Neuronal stem cell (in vitro differentiated cells): Measurements from ENCODE around the gene TRPC6.

Source experiments
- DNase-seq: peaks from one replicate; pipeline ENCODE4 v3.0.0-alpha.2; 2013; ENCODE audit warnings: low spot score
- H2AFZ ChIP-seq: one replicate; pipeline ENCODE4 v1.6.1; 2013; ENCODE audit warnings: mild to moderate bottlenecking, low read length, inconsistent platforms
- H2AK5ac ChIP-seq: 2 replicates; pipeline ENCODE4 v1.6.1; 2013; ENCODE audit warnings: low read depth, mild to moderate bottlenecking, inconsistent platforms, low read length, moderate library complexity, mixed read lengths
- H2BK120ac ChIP-seq: 2 replicates; pipeline ENCODE4 v1.6.1; 2013; ENCODE audit warnings: low read depth, mild to moderate bottlenecking, inconsistent platforms, low read length, moderate library complexity, mixed read lengths
- H2BK12ac ChIP-seq: one replicate; pipeline ENCODE4 v1.6.1; 2013; ENCODE audit warnings: low read length, inconsistent platforms
- H2BK15ac ChIP-seq: 2 replicates; pipeline ENCODE4 v1.6.1; 2013; ENCODE audit warnings: mild to moderate bottlenecking, low read length, inconsistent platforms, mixed read lengths
- H2BK5ac ChIP-seq: one replicate; pipeline ENCODE4 v1.6.1; 2013; ENCODE audit warnings: inconsistent platforms, mild to moderate bottlenecking, low read length, moderate library complexity
- H3K14ac ChIP-seq: one replicate; pipeline ENCODE4 v1.6.1; 2013; ENCODE audit warnings: low read length, inconsistent platforms
- H3K18ac ChIP-seq: 2 replicates; pipeline ENCODE4 v1.6.1; 2013; ENCODE audit warnings: low read length, inconsistent platforms
- H3K23ac ChIP-seq: 2 replicates; pipeline ENCODE4 v1.6.1; 2013; ENCODE audit warnings: low read depth, mild to moderate bottlenecking, mixed read lengths, low read length, inconsistent platforms; ENCODE audit not compliant: poor library complexity
- H3K27ac ChIP-seq: replicated peaks from 3 replicates; pipeline ENCODE4 v1.5.1; 2013; ENCODE audit warnings: low read length, inconsistent platforms
- H3K27me3 ChIP-seq, 3 experiments: 2 replicates each; pipeline ENCODE4 v1.6.1; 2013; ENCODE audit warnings: low read length in 3 of 3, mild to moderate bottlenecking in 2 of 3, inconsistent platforms in 1 of 3, low read depth in 1 of 3, mixed read lengths in 1 of 3, moderate library complexity in 1 of 3; ENCODE audit not compliant: control insufficient read depth in 3 of 3, insufficient read depth in 3 of 3
- H3K36me3 ChIP-seq, 2 donors: replicated peaks in 1 of 2; 2 replicates each; pipeline ENCODE4 v1.6.1; 2013; ENCODE audit warnings: low read length in 2 of 2; ENCODE audit not compliant: control insufficient read depth in 2 of 2, insufficient read depth in 2 of 2
- H3K4ac ChIP-seq: 2 replicates; pipeline ENCODE4 v1.6.1; 2013; ENCODE audit warnings: inconsistent platforms, mild to moderate bottlenecking, low read length, moderate library complexity
- H3K4me1 ChIP-seq, 2 donors: 1 replicate in 1 of 2; 2 replicates in 1 of 2; pipeline ENCODE4 v1.6.1; 2013; ENCODE audit warnings: low read length in 2 of 2, low read depth in 1 of 2; ENCODE audit not compliant: control insufficient read depth in 2 of 2, insufficient read depth in 1 of 2
- H3K4me2 ChIP-seq: one replicate; pipeline ENCODE4 v1.6.1; 2013; ENCODE audit warnings: mild to moderate bottlenecking, low read length, inconsistent platforms; ENCODE audit not compliant: insufficient read depth, poor library complexity, severe bottlenecking
- H3K4me3 ChIP-seq, 2 donors: 2 replicates each; pipeline ENCODE4 v1.5.1; 2013; ENCODE audit warnings: low read length in 2 of 2, mild to moderate bottlenecking in 2 of 2, inconsistent platforms in 1 of 2, moderate library complexity in 1 of 2
- H3K79me1 ChIP-seq: one replicate; pipeline ENCODE4 v1.6.1; 2013; ENCODE audit warnings: low read depth, mild to moderate bottlenecking, inconsistent platforms, low read length, moderate library complexity
- H3K9ac ChIP-seq: one replicate; pipeline ENCODE4 v1.6.1; 2013; ENCODE audit warnings: mild to moderate bottlenecking, low read depth, low read length, inconsistent platforms; ENCODE audit not compliant: poor library complexity
- H3K9me3 ChIP-seq, 2 donors: replicated peaks in 1 of 2; 2 replicates each; pipeline versions ENCODE3 to v1.6.1; 2013; ENCODE audit warnings: low read length in 2 of 2, mild to moderate bottlenecking in 2 of 2, inconsistent platforms in 1 of 2, low read depth in 1 of 2, mixed read lengths in 1 of 2, moderate library complexity in 1 of 2; ENCODE audit not compliant: control insufficient read depth in 2 of 2, insufficient read depth in 1 of 2
- H4K8ac ChIP-seq: one replicate; pipeline ENCODE4 v1.6.1; 2013; ENCODE audit warnings: low read depth, mild to moderate bottlenecking, inconsistent platforms, low read length, moderate library complexity
- H4K91ac ChIP-seq: one replicate; pipeline ENCODE4 v1.6.1; 2013; ENCODE audit warnings: low read length, low read depth, mild to moderate bottlenecking, inconsistent platforms; ENCODE audit not compliant: poor library complexity
- WGBS, 2 donors: extraction: QIAGEN DNeasy Blood & Tissue Kit; methylation state at CpG; one replicate each; pipeline ENCODE4 v1.1.7; 2013; ENCODE audit warnings: missing lambda C conversion rate in 2 of 2, mixed read lengths in 1 of 2; ENCODE audit not compliant: insufficient read length in 2 of 2, insufficient replicate concordance in 1 of 2; ENCODE audit errors: extremely low coverage in 2 of 2; 5-methylcytosine and 5-hydroxymethylcytosine counted together

TRPC6 gene

GRCh38 chr11:101482556-101483124, 101.2 kb downstream of the TRPC6 start:
- H4K91ac ChIP-seq: no peak overlapping the region
- H3K79me1 ChIP-seq: no peaks in the 10 kb centered on the region
- H3K14ac ChIP-seq: no peak overlapping the region
- H3K23ac ChIP-seq: no peak overlapping the region
- H4K8ac ChIP-seq: no peak overlapping the region
- no peak overlapping the region for H2AK5ac ChIP-seq
- H3K18ac ChIP-seq: no peak overlapping the region
- H3K27me3 ChIP-seq: no peaks in the 10 kb centered on the region
- no peak overlapping the region for H3K27ac ChIP-seq
- H2BK15ac ChIP-seq: no peak overlapping the region
- no peak overlapping the region for H2BK5ac ChIP-seq
- H3K4ac ChIP-seq: no peak overlapping the region
- no peak overlapping the region for H2BK12ac ChIP-seq
- no peaks in the 10 kb centered on the region for H3K36me3 ChIP-seq
- no peak for DNase-seq
- no peak overlapping the region for H3K4me3 ChIP-seq
- no peak overlapping the region for H3K9ac ChIP-seq
- no CpG with 5 or more reads among the region's 4 CpGs for WGBS, 2 donors
- H2BK120ac ChIP-seq: no peak overlapping the region
- no peak overlapping the region for H2AFZ ChIP-seq
- no peak overlapping the region for H3K4me2 ChIP-seq
- no peaks in the 10 kb centered on the region for H3K9me3 ChIP-seq
- H3K4me1 ChIP-seq: peaks cover 0 to 7% of the 10 kb centered on the region in 2 donors

- H3K18ac ChIP-seq: peak overlapping the region; percentile 15
- H2BK5ac ChIP-seq: no peak overlapping the region
- H3K4me2 ChIP-seq: no peak overlapping the region
- no peak overlapping the region for H2BK120ac ChIP-seq
- no peak overlapping the region for H3K9ac ChIP-seq
- no peaks in the 10 kb centered on the region for H3K36me3 ChIP-seq
- no CpG with 5 or more reads among the region's 13 CpGs for WGBS, 2 donors
- H2AK5ac ChIP-seq: no peak overlapping the region
- H2AFZ ChIP-seq: peak overlapping the region; percentile 21
- no peak overlapping the region for H2BK15ac ChIP-seq
- peaks cover 0 to 7% of the 10 kb centered on the region in 2 donors for H3K4me1 ChIP-seq
- DNase-seq: no peak
- no peak overlapping the region for H4K91ac ChIP-seq
- H3K4ac ChIP-seq: no peak overlapping the region
- no peak overlapping the region for H3K23ac ChIP-seq
- no peak overlapping the region for H3K4me3 ChIP-seq
- no peaks in the 10 kb centered on the region for H3K9me3 ChIP-seq
- H3K14ac ChIP-seq: no peak overlapping the region
- H3K79me1 ChIP-seq: no peaks in the 10 kb centered on the region
- H2BK12ac ChIP-seq: no peak overlapping the region
- H3K27ac ChIP-seq: no peak overlapping the region
- H4K8ac ChIP-seq: no peak overlapping the region
- H3K27me3 ChIP-seq: no peaks in the 10 kb centered on the region
Measured at GRCh38 chr11:101478587-101479369, 105.0 kb downstream of the TRPC6 start.

- no peak overlapping the region for H3K14ac ChIP-seq
- H2BK120ac ChIP-seq: no peak overlapping the region
- H3K27me3 ChIP-seq: no peaks in the 10 kb centered on the region
- H2BK15ac ChIP-seq: no peak overlapping the region
- no peak overlapping the region for H3K4me3 ChIP-seq
- no peak overlapping the region for H3K23ac ChIP-seq
- no peaks in the 10 kb centered on the region for H3K79me1 ChIP-seq
- H3K9ac ChIP-seq: no peak overlapping the region
- no peak overlapping the region for H3K27ac ChIP-seq
- no peak overlapping the region for H3K18ac ChIP-seq
- peaks cover 0 to 7% of the 10 kb centered on the region in 2 donors for H3K4me1 ChIP-seq
- no peak overlapping the region for H4K8ac ChIP-seq
- no peak overlapping the region for H3K4me2 ChIP-seq
- no peak for DNase-seq
- H3K9me3 ChIP-seq: no peaks in the 10 kb centered on the region
- no peak overlapping the region for H2AFZ ChIP-seq
- H2BK5ac ChIP-seq: no peak overlapping the region
- WGBS, 2 donors: no CpG with 5 or more reads among the region's 3 CpGs
- no peak overlapping the region for H4K91ac ChIP-seq
- H3K4ac ChIP-seq: no peak overlapping the region
- no peak overlapping the region for H2AK5ac ChIP-seq
- H3K36me3 ChIP-seq: no peaks in the 10 kb centered on the region
- no peak overlapping the region for H2BK12ac ChIP-seq
Measured at GRCh38 chr11:101477926-101478325, 105.9 kb downstream of the TRPC6 start.

GRCh38 chr11:101476191-101476590, 107.6 kb downstream of the TRPC6 start:
- DNase-seq: no peak
- no peak overlapping the region for H2AFZ ChIP-seq
- H3K27me3 ChIP-seq: no peaks in the 10 kb centered on the region
- H3K9me3 ChIP-seq: no peaks in the 10 kb centered on the region
- H3K9ac ChIP-seq: no peak overlapping the region
- no peaks in the 10 kb centered on the region for H3K79me1 ChIP-seq
- no peak overlapping the region for H3K27ac ChIP-seq
- H3K36me3 ChIP-seq: no peaks in the 10 kb centered on the region
- no peak overlapping the region for H3K14ac ChIP-seq
- H4K8ac ChIP-seq: no peak overlapping the region
- H3K4me1 ChIP-seq: peaks cover 0 to 7% of the 10 kb centered on the region in 2 donors
- no peak overlapping the region for H3K4me3 ChIP-seq
- no peak overlapping the region for H2BK12ac ChIP-seq
- H4K91ac ChIP-seq: no peak overlapping the region
- no peak overlapping the region for H3K18ac ChIP-seq
- no peak overlapping the region for H2BK120ac ChIP-seq
- H2BK5ac ChIP-seq: no peak overlapping the region
- H3K4me2 ChIP-seq: no peak overlapping the region
- no peak overlapping the region for H3K23ac ChIP-seq
- H3K4ac ChIP-seq: no peak overlapping the region
- no CpG with 5 or more reads among the region's 6 CpGs for WGBS, 2 donors
- H2BK15ac ChIP-seq: no peak overlapping the region
- no peak overlapping the region for H2AK5ac ChIP-seq
